Suprapubic skin (tissue), 4 donors: ENCODE measurements around the gene SCUBE3. TPM values are rescaled to one million over a fixed set of nuclear protein-coding genes. Genes with fewer than 3 reads are reported as not detected.

Experiments
- DNase-seq, 2 donors: peaks; one replicate each; pipeline ENCODE4 v3.0.0-alpha.2; 2019; ENCODE audit warnings: low spot score in 2 of 2
- H3K27ac ChIP-seq: fragments of 200-600 bp; sonication (generic); one replicate; pipeline ENCODE4 v1.5.1; 2019
- H3K27me3 ChIP-seq: fragments of 200-600 bp; sonication (generic); one replicate; pipeline ENCODE4 v1.5.1; 2019
- H3K36me3 ChIP-seq: fragments of 200-600 bp; sonication (generic); one replicate; pipeline ENCODE4 v1.5.1; 2019
- H3K4me1 ChIP-seq: fragments of 200-600 bp; sonication (generic); one replicate; pipeline ENCODE4 v1.5.1; 2019
- H3K4me3 ChIP-seq: fragments of 200-600 bp; sonication (generic); one replicate; pipeline ENCODE4 v1.5.1; 2019; ENCODE audit warnings: mild to moderate bottlenecking
- H3K9me3 ChIP-seq: fragments of 200-600 bp; sonication (generic); one replicate; pipeline ENCODE4 v1.5.1; 2019
- EP300 ChIP-seq: sonication (generic); formaldehyde crosslinking; IDR thresholded peaks from one replicate; pipeline ENCODE4 v1.6.1; 2017; ENCODE audit warnings: antibody characterized with exemption
- POLR2A ChIP-seq, 2 donors: fragments of 450-650 bp; IDR thresholded peaks; one replicate each; pipeline ENCODE4 v1.6.1; 2017; ENCODE audit warnings: antibody characterized with exemption in 2 of 2, mild to moderate bottlenecking in 2 of 2, moderate library complexity in 2 of 2
- POLR2AphosphoS5 ChIP-seq, 3 donors: sonication (generic); formaldehyde crosslinking; IDR thresholded peaks; one replicate each; pipeline ENCODE4 v1.6.1; 2017; ENCODE audit warnings: antibody characterized with exemption in 3 of 3
- WGBS: methylation state at CpG from one replicate; pipeline ENCODE4 v1.1.5; 2018; 5-methylcytosine and 5-hydroxymethylcytosine counted together
- total RNA-seq, 4 donors: library from RNA; depleted of rRNA; stranded (reverse); fragments of >200 nt; gene quantifications; one replicate each; pipeline ENCODE4 v1.1.0, GENCODE V29; 2016
- TF ChIP-seq, protein P1 (sequence below), 2 donors: fragments of 200-600 bp in 1 of 2; fragments of 450-650 bp in 1 of 2; sonication (generic) in 1 of 2; IDR thresholded peaks; one replicate each; pipeline ENCODE4 v1.5.1; 2016 to 2019; ENCODE audit warnings: antibody characterized with exemption in 2 of 2, mild to moderate bottlenecking in 1 of 2, moderate library complexity in 1 of 2

SCUBE3 gene
- total RNA-seq, 4 donors from 2014 or later, result 0.23 to 1.1 (median 0.73) TPM

DNA sequence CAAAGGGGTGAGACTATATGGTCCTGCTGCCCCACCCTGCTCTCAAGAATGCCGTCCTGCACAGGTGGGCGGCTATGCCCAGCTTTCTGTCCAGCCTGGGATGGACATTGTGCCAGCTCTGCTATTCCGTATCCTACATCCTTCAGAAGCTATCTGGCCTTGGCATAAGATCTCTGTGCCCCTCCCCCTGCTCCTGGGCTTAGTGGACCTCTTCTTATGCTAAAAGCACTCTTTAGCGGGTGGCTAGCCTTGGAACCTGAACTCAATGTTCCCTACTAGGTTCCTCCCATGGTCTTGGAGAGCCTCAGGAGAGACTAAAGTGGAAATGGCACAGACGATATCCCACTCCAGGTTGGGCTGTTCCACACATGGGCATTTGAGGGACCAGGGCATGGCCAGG, 22.5 kb downstream of the SCUBE3 start:
- WGBS, result 98% methylated on average over 5 of the region's 5 CpGs

DNA sequence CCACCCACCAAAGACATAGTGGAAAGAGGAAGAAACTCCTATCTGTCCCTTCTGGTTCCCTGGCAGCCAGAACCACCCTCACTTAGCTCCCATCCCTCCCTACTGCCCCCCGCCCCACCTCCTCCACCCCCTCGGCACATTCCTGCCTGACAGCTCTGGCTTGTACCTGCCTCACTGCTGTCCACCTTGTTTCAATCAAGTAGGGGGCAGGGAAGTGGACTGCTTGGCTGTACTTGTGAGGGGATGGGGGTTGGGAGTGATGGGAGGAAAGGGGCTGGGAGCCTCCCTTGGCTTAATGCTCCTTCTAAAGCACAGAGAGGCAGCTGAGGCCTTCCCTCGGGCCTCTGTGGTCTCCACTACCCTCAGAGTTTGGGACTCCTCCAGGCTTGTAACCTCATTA, 23.7 kb downstream of the SCUBE3 start:
- no peak for TF ChIP-seq POLR2AphosphoS5 (IDR thresholded peaks at IDR 0.05)
- TF ChIP-seq EP300, result no peak
- no peak for TF ChIP-seq POLR2A (IDR thresholded peaks at IDR 0.05)
- TF ChIP-seq, protein P1, sequence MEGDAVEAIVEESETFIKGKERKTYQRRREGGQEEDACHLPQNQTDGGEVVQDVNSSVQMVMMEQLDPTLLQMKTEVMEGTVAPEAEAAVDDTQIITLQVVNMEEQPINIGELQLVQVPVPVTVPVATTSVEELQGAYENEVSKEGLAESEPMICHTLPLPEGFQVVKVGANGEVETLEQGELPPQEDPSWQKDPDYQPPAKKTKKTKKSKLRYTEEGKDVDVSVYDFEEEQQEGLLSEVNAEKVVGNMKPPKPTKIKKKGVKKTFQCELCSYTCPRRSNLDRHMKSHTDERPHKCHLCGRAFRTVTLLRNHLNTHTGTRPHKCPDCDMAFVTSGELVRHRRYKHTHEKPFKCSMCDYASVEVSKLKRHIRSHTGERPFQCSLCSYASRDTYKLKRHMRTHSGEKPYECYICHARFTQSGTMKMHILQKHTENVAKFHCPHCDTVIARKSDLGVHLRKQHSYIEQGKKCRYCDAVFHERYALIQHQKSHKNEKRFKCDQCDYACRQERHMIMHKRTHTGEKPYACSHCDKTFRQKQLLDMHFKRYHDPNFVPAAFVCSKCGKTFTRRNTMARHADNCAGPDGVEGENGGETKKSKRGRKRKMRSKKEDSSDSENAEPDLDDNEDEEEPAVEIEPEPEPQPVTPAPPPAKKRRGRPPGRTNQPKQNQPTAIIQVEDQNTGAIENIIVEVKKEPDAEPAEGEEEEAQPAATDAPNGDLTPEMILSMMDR (IDR thresholded peaks at IDR 0.05), result no peak
- Histone ChIP-seq H3K4me3 (no peak overlapping the region), H3K9me3 (no peaks in the 10 kb centered on the region), H3K4me1 (no peaks in the 10 kb centered on the region), H3K27ac (no peak overlapping the region), H3K36me3 (no peaks in the 10 kb centered on the region), H3K27me3 (no peaks in the 10 kb centered on the region)
- 84% methylated on average over 3 of the region's 3 CpGs for WGBS
- DNase-seq, result no peak

More for the DNA sequence above, 22.5 kb downstream of the SCUBE3 start:
- no peaks in the 10 kb centered on the region for H3K27me3 ChIP-seq
- no peaks in the 10 kb centered on the region for H3K36me3 ChIP-seq
- H3K4me1 ChIP-seq, result no peaks in the 10 kb centered on the region
- no peak overlapping the region for H3K4me3 ChIP-seq
- no peak overlapping the region for H3K27ac ChIP-seq
- no peaks in the 10 kb centered on the region for H3K9me3 ChIP-seq
- TF ChIP-seq, protein P1 (IDR thresholded peaks at IDR 0.05), result no peak
- TF ChIP-seq EP300, result no peak
- no peak for DNase-seq

DNA sequence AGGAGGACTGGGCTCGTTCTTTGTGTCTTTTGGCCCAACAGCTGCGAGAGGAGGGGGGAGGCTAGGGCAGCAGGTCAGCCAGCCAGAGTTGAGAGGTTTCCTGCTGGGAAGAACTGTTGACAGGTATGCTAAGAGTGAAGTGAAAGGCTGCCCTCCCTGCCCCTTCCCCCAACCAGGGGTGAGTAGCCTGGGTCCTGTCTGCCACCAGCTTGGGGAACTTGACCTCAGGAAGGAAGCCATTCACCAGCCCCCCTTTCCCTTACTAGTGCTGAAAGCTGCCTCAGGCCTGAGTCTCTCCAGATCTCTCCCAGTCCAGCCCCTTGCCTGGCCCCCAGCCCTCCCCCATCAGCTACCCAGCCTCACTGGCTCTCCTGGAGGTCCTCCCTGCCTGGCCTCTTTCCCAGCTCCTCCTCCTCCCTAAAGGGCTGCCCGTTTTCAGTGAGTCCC, 25.1 kb downstream of the SCUBE3 start:
- H3K4me1 ChIP-seq, result no peaks in the 10 kb centered on the region
- no peaks in the 10 kb centered on the region for H3K27me3 ChIP-seq
- H3K36me3 ChIP-seq, result peaks cover 3% of the 10 kb centered on the region
- no peaks in the 10 kb centered on the region for H3K9me3 ChIP-seq
- TF ChIP-seq POLR2AphosphoS5 (IDR thresholded peaks at IDR 0.05) (no peak), EP300 (no peak), POLR2A (IDR thresholded peaks at IDR 0.05) (no peak)
- TF ChIP-seq, protein P1 (IDR thresholded peaks at IDR 0.05), result no peak
- H3K27ac ChIP-seq, result no peak overlapping the region
- WGBS, result 42% methylated on average over 3 of the region's 3 CpGs
- H3K4me3 ChIP-seq, result no peak overlapping the region
- no peak for DNase-seq

DNA sequence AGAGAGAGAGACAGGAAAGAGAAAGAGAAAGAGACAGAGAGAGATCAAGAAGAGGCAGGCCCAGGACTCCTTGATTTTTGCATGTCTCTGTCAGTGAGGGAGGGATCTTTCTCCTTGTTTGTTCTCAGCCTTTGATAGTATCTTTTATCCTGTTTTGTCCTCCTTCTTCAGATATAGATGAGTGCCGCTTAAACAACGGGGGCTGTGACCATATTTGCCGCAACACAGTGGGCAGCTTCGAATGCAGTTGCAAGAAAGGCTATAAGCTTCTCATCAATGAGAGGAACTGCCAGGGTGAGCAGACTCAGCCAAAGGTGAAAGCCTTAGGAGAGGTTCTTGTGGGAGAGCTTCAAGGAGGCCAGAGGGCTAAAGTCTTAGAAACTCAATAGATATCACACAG, 25.8 kb downstream of the SCUBE3 start:
- Histone ChIP-seq H3K4me1 (no peaks in the 10 kb centered on the region), H3K4me3 (no peak overlapping the region), H3K36me3 (peaks cover 3% of the 10 kb centered on the region), H3K27ac (no peak overlapping the region), H3K27me3 (no peaks in the 10 kb centered on the region), H3K9me3 (no peaks in the 10 kb centered on the region)
- DNase-seq, result no peak
- WGBS, result 89% methylated on average over 4 of the region's 4 CpGs
- TF ChIP-seq EP300 (no peak), POLR2AphosphoS5 (IDR thresholded peaks at IDR 0.05) (no peak), POLR2A (IDR thresholded peaks at IDR 0.05) (no peak)
- TF ChIP-seq, protein P1 (IDR thresholded peaks at IDR 0.05), result no peak

DNA sequence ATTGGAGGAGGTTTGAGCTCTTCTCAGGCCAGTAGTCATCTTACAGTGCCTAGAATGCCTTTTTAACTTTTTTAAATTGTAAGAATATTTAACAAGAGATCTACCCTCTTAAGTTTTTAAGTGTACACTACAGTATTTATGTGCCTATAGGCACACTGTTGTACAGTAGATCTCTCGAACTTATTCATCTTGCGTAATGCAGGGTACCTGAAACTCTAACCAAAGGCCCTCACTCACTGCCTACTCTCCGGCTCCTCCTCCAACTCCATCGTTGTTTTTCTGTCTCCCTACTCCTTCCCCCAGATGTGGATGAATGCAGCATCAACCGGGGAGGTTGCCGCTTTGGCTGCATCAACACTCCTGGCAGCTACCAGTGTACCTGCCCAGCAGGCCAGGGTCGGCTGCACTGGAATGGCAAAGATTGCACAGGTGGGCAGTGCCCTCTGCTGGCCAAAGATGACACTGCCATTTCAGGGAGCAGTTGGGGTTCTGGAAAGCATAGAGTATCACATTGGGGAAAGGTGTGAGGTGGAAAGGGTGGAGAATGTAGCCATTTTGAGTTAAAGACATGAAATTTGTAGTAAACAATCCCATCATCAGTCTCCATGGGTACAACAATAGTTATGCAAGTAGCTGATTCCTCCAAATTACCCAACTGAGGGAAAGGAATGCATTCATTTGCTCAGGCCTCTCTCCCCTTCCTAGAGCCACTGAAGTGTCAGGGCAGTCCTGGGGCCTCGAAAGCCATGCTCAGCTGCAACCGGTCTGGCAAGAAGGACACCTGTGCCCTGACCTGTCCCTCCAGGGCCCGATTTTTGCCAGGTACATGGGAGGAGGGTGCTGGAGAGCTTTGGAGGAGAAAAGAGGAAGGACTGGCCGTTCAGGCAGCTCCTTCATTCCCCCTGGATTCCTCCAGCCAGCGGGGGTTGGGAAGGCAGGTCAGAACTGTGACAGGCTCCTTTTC, 27.4 kb downstream of the SCUBE3 start:
- Histone ChIP-seq H3K4me3 (no peak overlapping the region), H3K4me1 (no peaks in the 10 kb centered on the region), H3K36me3 (peaks cover 16% of the 10 kb centered on the region), H3K27me3 (no peaks in the 10 kb centered on the region), H3K9me3 (no peaks in the 10 kb centered on the region), H3K27ac (no peak overlapping the region)
- WGBS, result 47% methylated on average over 11 of the region's 12 CpGs
- DNase-seq, result no peak
- TF ChIP-seq POLR2AphosphoS5 (IDR thresholded peaks at IDR 0.05) (no peak), POLR2A (IDR thresholded peaks at IDR 0.05) (no peak), EP300 (no peak)
- TF ChIP-seq, protein P1 (IDR thresholded peaks at IDR 0.05), result peak; percentile 63 to 90
